ENCODE measurements around the gene IRAK2. TPM values are rescaled to one million over a fixed set of nuclear protein-coding genes. Genes with fewer than 3 reads are reported as not detected.

Gene IRAK2
- total and polyA plus RNA-seq, 12 donors, result 0.73 to 3.6 (median 1.3) TPM

DNA sequence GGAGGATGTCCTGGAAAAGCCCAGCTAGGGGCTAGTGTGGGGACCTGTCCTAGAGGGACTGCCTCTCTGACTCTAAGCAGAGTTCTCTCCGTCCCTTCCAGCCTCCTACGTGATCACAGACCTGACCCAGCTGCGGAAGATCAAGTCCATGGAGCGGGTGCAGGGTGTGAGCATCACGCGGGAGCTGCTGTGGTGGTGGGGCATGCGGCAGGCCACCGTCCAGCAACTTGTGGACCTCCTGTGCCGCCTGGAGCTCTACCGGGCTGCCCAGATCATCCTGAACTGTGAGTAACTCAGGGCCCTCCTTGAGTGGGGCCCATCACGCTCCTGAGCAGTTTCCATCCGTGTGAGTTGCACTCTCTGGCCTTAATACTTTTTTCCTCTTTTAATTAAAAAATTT is 13.0 kb downstream of the IRAK2 start:
- H3K36me3 ChIP-seq, result peaks cover 0 to 28% (median 0%) of the 10 kb centered on the region in 9 donors
- intact Hi-C loops (cut with DNase I), result no loop called here
- H3K9me3 ChIP-seq, result no peaks in the 10 kb centered on the region
- no peak overlapping the region for H3K27ac ChIP-seq
- ATAC-seq (no peak), DNase-seq (no peak)
- 86 to 88% methylated on average over 12 of the region's 12 CpGs for WGBS, 2 donors
- H3K4me1 ChIP-seq, result peaks cover 0 to 24% (median 0%) of the 10 kb centered on the region in 9 donors
- no peak overlapping the region for H3K4me3 ChIP-seq
- no peak for TF ChIP-seq CTCF (IDR thresholded peaks at IDR 0.05)
- H3K27me3 ChIP-seq, result no peaks in the 10 kb centered on the region

- no peak for DNase-seq
- H3K4me3 ChIP-seq, result no peak overlapping the region
- no peak for TF ChIP-seq CTCF (IDR thresholded peaks at IDR 0.05)
- H3K27ac ChIP-seq, result no peak overlapping the region
- no peaks in the 10 kb centered on the region for H3K27me3 ChIP-seq
- H3K9me3 ChIP-seq, result no peaks in the 10 kb centered on the region
- ATAC-seq, result no peak
- peaks cover 0 to 12% (median 0%) of the 10 kb centered on the region in 9 donors for H3K4me1 ChIP-seq
- peaks cover 0 to 31% (median 0%) of the 10 kb centered on the region in 9 donors for H3K36me3 ChIP-seq
- intact Hi-C loops (cut with DNase I), result no loop called here
Observed at GRCh38 chr3:10178892-10179291, 14.2 kb downstream of the IRAK2 start.

GRCh38 chr3:10180289-10180688 is 15.6 kb downstream of the IRAK2 start:
- 95 to 98% methylated on average over 2 of the region's 2 CpGs for WGBS, 2 donors
- intact Hi-C loops (cut with DNase I), result no loop called here
- no peaks in the 10 kb centered on the region for H3K9me3 ChIP-seq

DNA sequence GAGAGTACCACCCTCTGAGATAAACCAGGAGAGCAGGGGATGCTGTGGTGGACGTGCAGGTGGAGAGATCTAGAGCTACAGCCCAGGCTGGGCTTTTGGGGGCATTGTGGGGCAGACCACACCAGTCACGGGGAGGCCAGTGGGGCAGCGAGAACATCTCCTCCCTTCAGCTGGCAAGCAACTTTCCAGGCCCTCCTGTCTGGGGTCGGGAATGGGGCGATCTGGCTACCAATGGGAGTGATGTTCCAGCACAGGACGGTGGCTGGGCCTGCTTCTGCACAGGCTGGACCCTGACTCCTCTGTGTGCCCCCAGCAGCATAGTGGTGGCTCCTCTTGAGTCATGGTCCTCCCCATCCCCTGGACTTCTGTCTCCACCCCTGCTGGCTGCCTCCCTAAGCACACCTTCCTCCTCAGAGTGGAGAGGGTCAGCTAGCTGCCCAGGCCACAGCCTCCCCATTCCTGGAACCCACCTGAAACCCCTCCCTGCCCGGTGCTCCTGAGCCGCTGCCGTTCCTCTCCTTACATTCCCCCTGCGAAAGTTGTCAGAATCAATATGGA is 16.1 kb downstream of the IRAK2 start:
- TF ChIP-seq CTCF (IDR thresholded peaks at IDR 0.05), result no peak
- DNase-seq, result no peak
- intact Hi-C loops (cut with DNase I), result no loop called here
- peak in 1 of 8 donors; percentile 18 for ATAC-seq
- Histone ChIP-seq H3K36me3 (peaks cover 0 to 35% (median 0%) of the 10 kb centered on the region in 9 donors), H3K4me3 (no peak overlapping the region), H3K4me1 (peaks cover 0 to 3% (median 0%) of the 10 kb centered on the region in 9 donors), H3K27me3 (no peaks in the 10 kb centered on the region), H3K9me3 (no peaks in the 10 kb centered on the region), H3K27ac (no peak overlapping the region)
- WGBS, 2 donors, result 83 to 85% methylated on average over 10 of the region's 10 CpGs

More at GRCh38 chr3:10180289-10180688, 15.6 kb downstream of the IRAK2 start:
- ATAC-seq, result no peak
- Histone ChIP-seq H3K27me3 (no peaks in the 10 kb centered on the region), H3K4me1 (no peaks in the 10 kb centered on the region), H3K4me3 (no peak overlapping the region), H3K27ac (no peak overlapping the region), H3K36me3 (peaks cover 0 to 35% (median 0%) of the 10 kb centered on the region in 9 donors)
- TF ChIP-seq CTCF (IDR thresholded peaks at IDR 0.05), result no peak
- no peak for DNase-seq

Data from heart right ventricle (tissue), 16 donors.